Natural killer cell (primary cell): ENCODE measurements around the gene NFU1. TPM values are rescaled to one million over a fixed set of nuclear protein-coding genes. Genes with fewer than 3 reads are reported as not detected.
"Not testable (repeated sequence)": the region's sequence is repeated elsewhere in the genome, so short reads cannot be mapped to it uniquely, and the experiment has no call there.

Experiments used
- ATAC-seq, 3 donors: fragments of 150-1000 bp in 2 of 3; fragments of 200-7000 bp in 1 of 3; cut with Tn5 transposase; 1 replicate in 1 of 3; 2 replicates in 2 of 3; pipeline ENCODE4 v1.10.0; 2021; ENCODE audit warnings: mild to moderate bottlenecking in 2 of 3, moderate library complexity in 2 of 3
- DNase-seq, 2 donors: peaks; one replicate each; pipeline versions ENCODE4 v3.0.0 to v3.0.0-alpha.2; 2013 to 2021; ENCODE audit warnings: mixed read lengths in 1 of 2
- H3K27ac ChIP-seq: one replicate; pipeline ENCODE4 v1.5.1; 2013; ENCODE audit warnings: mild to moderate bottlenecking, low read length
- H3K27me3 ChIP-seq: one replicate; pipeline ENCODE4 v1.6.1; 2013; ENCODE audit warnings: low read length; ENCODE audit not compliant: control insufficient read depth, insufficient read depth
- H3K36me3 ChIP-seq: one replicate; pipeline ENCODE4 v1.6.1; 2013; ENCODE audit warnings: low read length; ENCODE audit not compliant: control insufficient read depth, insufficient read depth
- H3K4me1 ChIP-seq: one replicate; pipeline ENCODE4 v1.6.1; 2013; ENCODE audit warnings: low read length; ENCODE audit not compliant: control insufficient read depth, insufficient read depth
- H3K4me3 ChIP-seq: one replicate; pipeline ENCODE4 v1.5.1; 2013; ENCODE audit warnings: low read length
- H3K9me3 ChIP-seq: one replicate; pipeline ENCODE4 v1.6.1; 2013; ENCODE audit warnings: low read length; ENCODE audit not compliant: control insufficient read depth, insufficient read depth
- H3K27ac Mint-ChIP-seq, 2 donors: one replicate each; pipeline ENCODE4 v1.8.0; 2022; ENCODE audit warnings: mild to moderate bottlenecking in 2 of 2, mixed read lengths in 2 of 2, moderate library complexity in 1 of 2
- H3K27me3 Mint-ChIP-seq, 2 donors: one replicate each; pipeline ENCODE4 v1.8.0; 2022; ENCODE audit warnings: low read depth in 2 of 2, mixed read lengths in 2 of 2
- H3K36me3 Mint-ChIP-seq: one replicate; pipeline ENCODE4 v1.8.0; 2022; ENCODE audit warnings: mixed read lengths
- H3K4me1 Mint-ChIP-seq, 2 donors: one replicate each; pipeline ENCODE4 v1.8.0; 2022; ENCODE audit warnings: mixed read lengths in 2 of 2
- H3K4me3 Mint-ChIP-seq: one replicate; pipeline ENCODE4 v1.8.0; 2022; ENCODE audit warnings: mild to moderate bottlenecking, moderate library complexity, mixed read lengths
- H3K9me3 Mint-ChIP-seq, 2 donors: one replicate each; pipeline ENCODE4 v1.8.0; 2022; ENCODE audit warnings: mixed read lengths in 2 of 2
- CTCF ChIP-seq: fragments of 200-600 bp; IDR thresholded peaks from one replicate; pipeline ENCODE4 v1.8.0; 2022; ENCODE audit warnings: antibody characterized with exemption
- WGBS: methylation state at CpG from one replicate; pipeline ENCODE4 v1.1.7; 2013; ENCODE audit warnings: missing lambda C conversion rate; ENCODE audit not compliant: insufficient coverage; 5-methylcytosine and 5-hydroxymethylcytosine counted together
- intact Hi-C: fragments of 100-400 bp; cut with micrococcal nuclease; formaldehyde crosslinking; loops from one replicate; pipeline ENCODE4 v1.14.2; 2022
- total RNA-seq, 4 donors: library from RNA; stranded (reverse); fragments of 120-200 nt in 1 of 4; gene quantifications; one replicate each; pipeline versions ENCODE4 v1.2.3 to v1.2.4, GENCODE V29; 2013 to 2022

The NFU1 gene
- total RNA-seq, 3 donors from 2014 or later (not counting 1 experiment from before 2014, with no cell fraction given), result 21.4 to 25.0 (median 23.6) TPM

GRCh38 chr2:69358914-69359313 is 78.3 kb downstream of the NFU1 start:
- no peak for ATAC-seq
- Histone ChIP-seq H3K36me3 (peaks cover 69% of the 10 kb centered on the region), H3K27ac (no peak overlapping the region), H3K4me3 (no peak overlapping the region), H3K27me3 (no peaks in the 10 kb centered on the region), H3K9me3 (no peaks in the 10 kb centered on the region), H3K4me1 (no peaks in the 10 kb centered on the region)
- Mint-ChIP-seq H3K27me3 (no peaks in the 10 kb centered on the region), H3K36me3 (peaks cover 23% of the 10 kb centered on the region), H3K4me3 (no peak overlapping the region), H3K9me3 (no peaks in the 10 kb centered on the region), H3K27ac (no peak overlapping the region), H3K4me1 (no peaks in the 10 kb centered on the region)
- no peak for DNase-seq
- no peak for TF ChIP-seq CTCF
- intact Hi-C loops, result no loop called here
- WGBS, result 92% methylated on average over 2 of the region's 3 CpGs

- Mint-ChIP-seq H3K4me1 (no peaks in the 10 kb centered on the region), H3K27ac (no peak overlapping the region)
- H3K36me3 ChIP-seq, result peaks cover 58% of the 10 kb centered on the region
Measured at GRCh38 chr2:69356471-69356870, 80.8 kb downstream of the NFU1 start.

GRCh38 chr2:69354976-69355375 is 82.3 kb downstream of the NFU1 start:
- H3K36me3 Mint-ChIP-seq, result peaks cover 26% of the 10 kb centered on the region
- 100% methylated on average over 2 of the region's 3 CpGs for WGBS
- H3K4me3 Mint-ChIP-seq, H3K27me3 ChIP-seq, H3K27ac ChIP-seq, ATAC-seq, H3K9me3 ChIP-seq, H3K9me3 Mint-ChIP-seq, DNase-seq, H3K27ac Mint-ChIP-seq, H3K4me1 Mint-ChIP-seq, H3K4me3 ChIP-seq, H3K27me3 Mint-ChIP-seq, intact Hi-C loops, H3K4me1 ChIP-seq: not testable (repeated sequence)
- H3K36me3 ChIP-seq, result peaks cover 51% of the 10 kb centered on the region

More at GRCh38 chr2:69356471-69356870, 80.8 kb downstream of the NFU1 start:
- no peak for TF ChIP-seq CTCF
- H3K27me3 ChIP-seq, result no peaks in the 10 kb centered on the region
- DNase-seq (no peak), ATAC-seq (no peak)
- no peak overlapping the region for H3K27ac ChIP-seq
- H3K9me3 Mint-ChIP-seq, result no peaks in the 10 kb centered on the region
- no peak overlapping the region for H3K4me3 Mint-ChIP-seq
- no peaks in the 10 kb centered on the region for H3K4me1 ChIP-seq
- no peak overlapping the region for H3K4me3 ChIP-seq
- no peaks in the 10 kb centered on the region for H3K27me3 Mint-ChIP-seq
- H3K36me3 Mint-ChIP-seq, result peaks cover 24% of the 10 kb centered on the region
- WGBS, result 100% methylated on average over 5 of the region's 5 CpGs
- H3K9me3 ChIP-seq, result no peaks in the 10 kb centered on the region
- intact Hi-C loops, result no loop called here

GRCh38 chr2:69353360-69353759 is 83.9 kb downstream of the NFU1 start:
- Mint-ChIP-seq H3K4me1 (no peaks in the 10 kb centered on the region), H3K9me3 (no peaks in the 10 kb centered on the region), H3K27ac (no peak overlapping the region), H3K36me3 (peaks cover 37% of the 10 kb centered on the region), H3K27me3 (no peaks in the 10 kb centered on the region), H3K4me3 (no peak overlapping the region)
- H3K36me3 ChIP-seq, result peaks cover 52% of the 10 kb centered on the region
- no peak overlapping the region for H3K27ac ChIP-seq
- no peaks in the 10 kb centered on the region for H3K27me3 ChIP-seq
- ATAC-seq (no peak), DNase-seq (no peak)
- no peaks in the 10 kb centered on the region for H3K9me3 ChIP-seq
- over 99% methylated on average over 5 of the region's 5 CpGs for WGBS
- intact Hi-C loops, result no loop called here
- no peak for TF ChIP-seq CTCF
- no peak overlapping the region for H3K4me3 ChIP-seq
- no peaks in the 10 kb centered on the region for H3K4me1 ChIP-seq
